GM23338 (cell line): Measurements from ENCODE around the gene TFCP2. TPM values are rescaled to one million over a fixed set of nuclear protein-coding genes. Genes with fewer than 3 reads are reported as not detected.

Experiments used
- ATAC-seq: fragments of 200-7000 bp; cut with Tn5 transposase; 3 replicates; pipeline ENCODE4 v1.9.1; 2020
- DNase-seq: peaks from one replicate; pipeline ENCODE4 v3.0.0-alpha.2; 2015; ENCODE audit warnings: low spot score
- H2AFZ ChIP-seq: fragments of 200-600 bp; sonication (generic); 2 replicates; pipeline ENCODE4 v1.8.0; 2016; ENCODE audit warnings: antibody characterized with exemption, mild to moderate bottlenecking, moderate library complexity
- H3F3A ChIP-seq: fragments of 200-600 bp; sonication (generic); replicated peaks from 2 replicates; pipeline ENCODE4 v1.8.0; 2017; ENCODE audit warnings: antibody characterized with exemption, mixed run types, low read depth
- H3K27ac ChIP-seq: fragments of 200-600 bp; sonication (generic); 2 replicates; pipeline ENCODE4 v1.6.1; 2016; ENCODE audit warnings: low read depth
- H3K27me3 ChIP-seq: fragments of 200-600 bp; sonication (generic); 2 replicates; pipeline ENCODE4 v1.8.0; 2016; ENCODE audit warnings: mild to moderate bottlenecking, mixed run types, moderate library complexity; ENCODE audit not compliant: insufficient read depth
- H3K36me3 ChIP-seq: fragments of 200-600 bp; sonication (generic); 2 replicates; pipeline ENCODE4 v1.8.0; 2016; ENCODE audit warnings: mild to moderate bottlenecking; ENCODE audit not compliant: insufficient read depth
- H3K4me1 ChIP-seq: fragments of 200-600 bp; sonication (generic); 2 replicates; pipeline ENCODE4 v1.8.0; 2016; ENCODE audit warnings: mild to moderate bottlenecking, moderate library complexity; ENCODE audit not compliant: insufficient read depth
- H3K4me2 ChIP-seq: fragments of 200-600 bp; sonication (generic); 2 replicates; pipeline ENCODE4 v1.7.1; 2017; ENCODE audit warnings: mixed run types
- H3K4me3 ChIP-seq: fragments of 200-600 bp; sonication (generic); 2 replicates; pipeline ENCODE4 v1.6.1; 2016; ENCODE audit warnings: mixed run types
- H3K79me2 ChIP-seq: fragments of 200-600 bp; sonication (generic); replicated peaks from 2 replicates; pipeline ENCODE4 v1.8.0; 2017; ENCODE audit warnings: mild to moderate bottlenecking; ENCODE audit not compliant: insufficient read depth
- H3K9me2 ChIP-seq: fragments of 200-600 bp; sonication (generic); 2 replicates; pipeline ENCODE4 v1.8.0; 2017; ENCODE audit not compliant: insufficient read depth
- H4K20me1 ChIP-seq: fragments of 200-600 bp; sonication (generic); replicated peaks from 2 replicates; pipeline ENCODE4 v1.8.0; 2017; ENCODE audit warnings: mild to moderate bottlenecking; ENCODE audit not compliant: insufficient read depth
- H3K27ac Mint-ChIP-seq: 2 replicates; pipeline ENCODE4 v1.8.0; 2020; ENCODE audit warnings: inconsistent platforms, mild to moderate bottlenecking, moderate library complexity, mixed read lengths
- H3K27me3 Mint-ChIP-seq: 3 replicates; pipeline ENCODE4 v1.8.0; 2022; ENCODE audit warnings: low read depth, mild to moderate bottlenecking, moderate library complexity, mixed read lengths, inconsistent platforms; ENCODE audit not compliant: insufficient read depth, poor library complexity
- H3K36me3 Mint-ChIP-seq: 3 replicates; pipeline ENCODE4 v1.8.0; 2021; ENCODE audit warnings: low read depth, mild to moderate bottlenecking, inconsistent platforms, moderate library complexity, mixed read lengths
- H3K4me1 Mint-ChIP-seq: 3 replicates; pipeline ENCODE4 v1.8.0; 2020; ENCODE audit warnings: mild to moderate bottlenecking, inconsistent platforms, mixed read lengths
- H3K4me3 Mint-ChIP-seq: 3 replicates; pipeline ENCODE4 v1.8.0; 2021; ENCODE audit warnings: moderate library complexity, mild to moderate bottlenecking, inconsistent platforms, mixed read lengths
- H3K9me3 Mint-ChIP-seq: 3 replicates; pipeline ENCODE4 v1.8.0; 2020; ENCODE audit warnings: moderate library complexity, mild to moderate bottlenecking, inconsistent platforms, mixed read lengths
- STAT1 ChIP-seq: IDR thresholded peaks from one replicate; pipeline ENCODE4 v1.6.1; 2016; ENCODE audit warnings: antibody characterized with exemption; ENCODE audit not compliant: unreplicated experiment
- ZNF114 ChIP-seq: fragments of 250-450 bp; sonication (Bioruptor Pico); IDR thresholded peaks from 2 replicates; pipeline ENCODE4 v1.5.0; 2020; ENCODE audit warnings: mild to moderate bottlenecking, moderate library complexity
- polyA plus RNA-seq: library from polyadenylated mRNA; unstranded; fragments of >200 nt; fragmentation: Nextera tagmentation; extraction: Ambion mirVana; gene quantifications from 2 replicates; pipeline ENCODE4 v1.2.1, GENCODE V29; 2016
- total RNA-seq: library from RNA; depleted of rRNA; stranded (reverse); fragments of >200 nt; shearing (Covaris generic); gene quantifications from 2 replicates; pipeline ENCODE4 v1.2.3, GENCODE V29; 2014
- TF ChIP-seq, protein P1 (sequence below): fragments of 250-450 bp; sonication (Bioruptor Pico); IDR thresholded peaks from 2 replicates; pipeline ENCODE4 v1.5.0; 2020; ENCODE audit warnings: mild to moderate bottlenecking, moderate library complexity

The TFCP2 gene
- total and polyA plus RNA-seq, 2 experiments from 2014 or later, result 15.2 to 30.5 TPM

GRCh38 chr12:51122844-51123243, 50.1 kb downstream of the TFCP2 start:
- H2AFZ ChIP-seq, result no peak overlapping the region
- ATAC-seq, result no peak
- H3K4me2 ChIP-seq, result no peak overlapping the region
- no peak for DNase-seq
- Mint-ChIP-seq H3K27ac (no peak overlapping the region), H3K27me3 (peaks cover 3% of the 10 kb centered on the region), H3K4me1 (no peaks in the 10 kb centered on the region), H3K4me3 (no peak overlapping the region), H3K9me3 (no peaks in the 10 kb centered on the region), H3K36me3 (peaks cover 22% of the 10 kb centered on the region)
- H3K36me3 ChIP-seq, result no peaks in the 10 kb centered on the region; the same call in 1 of the 2 replicates
- H3K9me2 ChIP-seq, result no peaks in the 10 kb centered on the region
- TF ChIP-seq STAT1, result no peak
- H3K4me3 ChIP-seq, result no peak overlapping the region
- H3F3A ChIP-seq, result no peaks in the 10 kb centered on the region
- peaks cover 25% of the 10 kb centered on the region for H3K79me2 ChIP-seq
- no peaks in the 10 kb centered on the region for H3K4me1 ChIP-seq
- no peaks in the 10 kb centered on the region for H3K27me3 ChIP-seq
- peaks cover 4% of the 10 kb centered on the region; the same call in 1 of the 2 replicates for H4K20me1 ChIP-seq
- H3K27ac ChIP-seq, result no peak overlapping the region

DNA sequence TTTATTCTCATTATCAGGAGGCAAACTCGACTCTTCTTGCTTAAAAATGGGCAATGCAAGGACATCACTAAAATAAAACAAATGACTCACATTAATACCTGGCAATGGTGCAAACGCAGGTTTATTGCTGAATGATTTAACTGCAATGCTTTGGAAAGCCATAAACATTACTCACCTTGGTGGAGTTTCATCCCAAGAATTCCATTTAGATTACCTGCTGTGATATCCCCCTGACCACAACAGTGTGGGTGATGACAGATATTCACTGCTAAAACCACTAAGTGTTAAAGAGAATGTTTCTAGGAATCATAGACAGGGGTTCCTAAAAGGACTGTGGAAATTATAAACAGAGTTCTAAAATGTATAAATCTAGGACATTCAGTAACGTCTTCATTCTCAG, 54.2 kb downstream of the TFCP2 start:
- Mint-ChIP-seq H3K4me3 (no peak overlapping the region), H3K36me3 (peaks cover 35% of the 10 kb centered on the region), H3K9me3 (no peaks in the 10 kb centered on the region), H3K4me1 (no peaks in the 10 kb centered on the region), H3K27ac (peak overlapping the region; percentile 31; the same call in 1 of the 2 replicates), H3K27me3 (no peaks in the 10 kb centered on the region)
- no peak overlapping the region for H3K4me2 ChIP-seq
- H3K27ac ChIP-seq, result 0 out of 2 replicates have a peak overlapping the region, but pooled peaks have one; percentile 42
- H3K79me2 ChIP-seq, result 0 out of 2 replicates have a peak, but pooled peaks cover 13% of the 10 kb centered on the region
- peaks cover 3% of the 10 kb centered on the region; the same call in 1 of the 2 replicates for H4K20me1 ChIP-seq
- peaks cover 9% of the 10 kb centered on the region for H3K36me3 ChIP-seq
- TF ChIP-seq, protein P1, sequence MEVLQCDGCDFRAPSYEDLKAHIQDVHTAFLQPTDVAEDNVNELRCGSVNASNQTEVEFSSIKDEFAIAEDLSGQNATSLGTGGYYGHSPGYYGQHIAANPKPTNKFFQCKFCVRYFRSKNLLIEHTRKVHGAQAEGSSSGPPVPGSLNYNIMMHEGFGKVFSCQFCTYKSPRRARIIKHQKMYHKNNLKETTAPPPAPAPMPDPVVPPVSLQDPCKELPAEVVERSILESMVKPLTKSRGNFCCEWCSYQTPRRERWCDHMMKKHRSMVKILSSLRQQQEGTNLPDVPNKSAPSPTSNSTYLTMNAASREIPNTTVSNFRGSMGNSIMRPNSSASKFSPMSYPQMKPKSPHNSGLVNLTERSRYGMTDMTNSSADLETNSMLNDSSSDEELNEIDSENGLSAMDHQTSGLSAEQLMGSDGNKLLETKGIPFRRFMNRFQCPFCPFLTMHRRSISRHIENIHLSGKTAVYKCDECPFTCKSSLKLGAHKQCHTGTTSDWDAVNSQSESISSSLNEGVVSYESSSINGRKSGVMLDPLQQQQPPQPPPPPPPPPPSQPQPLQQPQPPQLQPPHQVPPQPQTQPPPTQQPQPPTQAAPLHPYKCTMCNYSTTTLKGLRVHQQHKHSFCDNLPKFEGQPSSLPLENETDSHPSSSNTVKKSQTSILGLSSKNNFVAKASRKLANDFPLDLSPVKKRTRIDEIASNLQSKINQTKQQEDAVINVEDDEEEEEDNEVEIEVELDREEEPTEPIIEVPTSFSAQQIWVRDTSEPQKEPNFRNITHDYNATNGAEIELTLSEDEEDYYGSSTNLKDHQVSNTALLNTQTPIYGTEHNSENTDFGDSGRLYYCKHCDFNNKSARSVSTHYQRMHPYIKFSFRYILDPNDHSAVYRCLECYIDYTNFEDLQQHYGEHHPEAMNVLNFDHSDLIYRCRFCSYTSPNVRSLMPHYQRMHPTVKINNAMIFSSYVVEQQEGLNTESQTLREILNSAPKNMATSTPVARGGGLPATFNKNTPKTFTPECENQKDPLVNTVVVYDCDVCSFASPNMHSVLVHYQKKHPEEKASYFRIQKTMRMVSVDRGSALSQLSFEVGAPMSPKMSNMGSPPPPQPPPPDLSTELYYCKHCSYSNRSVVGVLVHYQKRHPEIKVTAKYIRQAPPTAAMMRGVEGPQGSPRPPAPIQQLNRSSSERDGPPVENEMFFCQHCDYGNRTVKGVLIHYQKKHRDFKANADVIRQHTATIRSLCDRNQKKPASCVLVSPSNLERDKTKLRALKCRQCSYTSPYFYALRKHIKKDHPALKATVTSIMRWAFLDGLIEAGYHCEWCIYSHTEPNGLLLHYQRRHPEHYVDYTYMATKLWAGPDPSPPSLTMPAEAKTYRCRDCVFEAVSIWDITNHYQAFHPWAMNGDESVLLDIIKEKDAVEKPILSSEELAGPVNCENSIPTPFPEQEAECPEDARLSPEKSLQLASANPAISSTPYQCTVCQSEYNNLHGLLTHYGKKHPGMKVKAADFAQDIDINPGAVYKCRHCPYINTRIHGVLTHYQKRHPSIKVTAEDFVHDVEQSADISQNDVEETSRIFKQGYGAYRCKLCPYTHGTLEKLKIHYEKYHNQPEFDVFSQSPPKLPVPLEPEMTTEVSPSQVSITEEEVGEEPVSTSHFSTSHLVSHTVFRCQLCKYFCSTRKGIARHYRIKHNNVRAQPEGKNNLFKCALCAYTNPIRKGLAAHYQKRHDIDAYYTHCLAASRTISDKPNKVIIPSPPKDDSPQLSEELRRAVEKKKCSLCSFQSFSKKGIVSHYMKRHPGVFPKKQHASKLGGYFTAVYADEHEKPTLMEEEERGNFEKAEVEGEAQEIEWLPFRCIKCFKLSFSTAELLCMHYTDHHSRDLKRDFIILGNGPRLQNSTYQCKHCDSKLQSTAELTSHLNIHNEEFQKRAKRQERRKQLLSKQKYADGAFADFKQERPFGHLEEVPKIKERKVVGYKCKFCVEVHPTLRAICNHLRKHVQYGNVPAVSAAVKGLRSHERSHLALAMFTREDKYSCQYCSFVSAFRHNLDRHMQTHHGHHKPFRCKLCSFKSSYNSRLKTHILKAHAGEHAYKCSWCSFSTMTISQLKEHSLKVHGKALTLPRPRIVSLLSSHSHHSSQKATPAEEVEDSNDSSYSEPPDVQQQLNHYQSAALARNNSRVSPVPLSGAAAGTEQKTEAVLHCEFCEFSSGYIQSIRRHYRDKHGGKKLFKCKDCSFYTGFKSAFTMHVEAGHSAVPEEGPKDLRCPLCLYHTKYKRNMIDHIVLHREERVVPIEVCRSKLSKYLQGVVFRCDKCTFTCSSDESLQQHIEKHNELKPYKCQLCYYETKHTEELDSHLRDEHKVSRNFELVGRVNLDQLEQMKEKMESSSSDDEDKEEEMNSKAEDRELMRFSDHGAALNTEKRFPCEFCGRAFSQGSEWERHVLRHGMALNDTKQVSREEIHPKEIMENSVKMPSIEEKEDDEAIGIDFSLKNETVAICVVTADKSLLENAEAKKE, result no peak
- TF ChIP-seq ZNF114 (CRISPR knock-in tag), result no peak
- H3K4me1 ChIP-seq, result no peaks in the 10 kb centered on the region
- H3K4me3 ChIP-seq, result no peak overlapping the region
- H3F3A ChIP-seq, result no peaks in the 10 kb centered on the region; the same call in 1 of the 2 replicates
- ATAC-seq, result no peak
- H2AFZ ChIP-seq, result no peak overlapping the region
- no peak for DNase-seq
- no peaks in the 10 kb centered on the region for H3K27me3 ChIP-seq
- H3K9me2 ChIP-seq, result no peaks in the 10 kb centered on the region
